NB4 (cell line): Measurements from ENCODE around the gene KAZALD1.

Source experiments
- TF ChIP-seq, protein P1 (sequence below): IDR thresholded peaks from one replicate; pipeline ENCODE4 v1.5.1; 2012; ENCODE audit warnings: low read depth, low read length
- TF ChIP-seq, protein P2 (sequence below): IDR thresholded peaks from 2 replicates; pipeline ENCODE4 v1.6.1; 2011; ENCODE audit warnings: low read depth, low read length

DNA sequence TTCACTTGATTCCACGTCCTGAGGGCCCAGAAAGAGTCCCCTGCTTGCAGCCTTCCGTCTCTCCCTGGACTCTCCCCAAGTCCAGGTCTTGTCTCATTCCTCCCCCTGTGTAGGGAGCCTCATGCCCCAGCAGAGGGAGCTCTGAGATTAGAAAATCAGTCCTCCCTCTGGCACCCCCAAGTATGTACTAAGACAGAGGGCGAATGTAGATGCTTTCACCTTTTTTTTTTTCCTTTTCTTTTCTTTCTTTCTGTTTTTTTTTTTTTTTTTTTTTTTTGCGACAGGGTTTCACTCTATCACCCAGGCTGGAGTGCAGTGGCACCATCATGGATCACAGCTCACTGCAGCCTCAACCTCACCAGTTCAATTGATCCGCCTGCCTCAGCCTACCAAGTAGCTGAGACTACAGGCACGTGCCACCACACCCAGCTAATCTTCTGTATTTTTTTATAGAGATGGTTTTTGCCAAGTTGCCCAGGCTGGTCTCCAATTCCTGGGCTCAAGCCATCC, 20.5 kb upstream of the KAZALD1 start:
- TF ChIP-seq, protein P1, sequence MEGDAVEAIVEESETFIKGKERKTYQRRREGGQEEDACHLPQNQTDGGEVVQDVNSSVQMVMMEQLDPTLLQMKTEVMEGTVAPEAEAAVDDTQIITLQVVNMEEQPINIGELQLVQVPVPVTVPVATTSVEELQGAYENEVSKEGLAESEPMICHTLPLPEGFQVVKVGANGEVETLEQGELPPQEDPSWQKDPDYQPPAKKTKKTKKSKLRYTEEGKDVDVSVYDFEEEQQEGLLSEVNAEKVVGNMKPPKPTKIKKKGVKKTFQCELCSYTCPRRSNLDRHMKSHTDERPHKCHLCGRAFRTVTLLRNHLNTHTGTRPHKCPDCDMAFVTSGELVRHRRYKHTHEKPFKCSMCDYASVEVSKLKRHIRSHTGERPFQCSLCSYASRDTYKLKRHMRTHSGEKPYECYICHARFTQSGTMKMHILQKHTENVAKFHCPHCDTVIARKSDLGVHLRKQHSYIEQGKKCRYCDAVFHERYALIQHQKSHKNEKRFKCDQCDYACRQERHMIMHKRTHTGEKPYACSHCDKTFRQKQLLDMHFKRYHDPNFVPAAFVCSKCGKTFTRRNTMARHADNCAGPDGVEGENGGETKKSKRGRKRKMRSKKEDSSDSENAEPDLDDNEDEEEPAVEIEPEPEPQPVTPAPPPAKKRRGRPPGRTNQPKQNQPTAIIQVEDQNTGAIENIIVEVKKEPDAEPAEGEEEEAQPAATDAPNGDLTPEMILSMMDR = peak; percentile 94
- TF ChIP-seq, protein P2, sequence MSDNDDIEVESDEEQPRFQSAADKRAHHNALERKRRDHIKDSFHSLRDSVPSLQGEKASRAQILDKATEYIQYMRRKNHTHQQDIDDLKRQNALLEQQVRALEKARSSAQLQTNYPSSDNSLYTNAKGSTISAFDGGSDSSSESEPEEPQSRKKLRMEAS = no peak
